Fibroblast of lung (primary cell): ENCODE measurements around the gene DRC3. TPM values are rescaled to one million over a fixed set of nuclear protein-coding genes. Genes with fewer than 3 reads are reported as not detected.

Source experiments
- DNase-seq, 2 donors: peaks; one replicate each; pipeline versions ENCODE4 v3.0.0 to v3.0.0-alpha.2; 2010; ENCODE audit warnings: low read depth in 2 of 2
- H2AFZ ChIP-seq: 2 replicates; pipeline ENCODE4 v1.5.1; 2012; ENCODE audit warnings: low read length, control low read depth, inconsistent platforms
- H3K27ac ChIP-seq: 2 replicates; pipeline ENCODE4 v1.5.1; 2011; ENCODE audit warnings: low read length, control low read depth; ENCODE audit not compliant: insufficient read depth
- H3K27me3 ChIP-seq: 2 replicates; pipeline ENCODE4 v1.5.1; 2011; ENCODE audit warnings: mild to moderate bottlenecking, low read length; ENCODE audit not compliant: control insufficient read depth, insufficient read depth
- H3K36me3 ChIP-seq: 2 replicates; pipeline ENCODE4 v1.5.1; 2011; ENCODE audit warnings: low read length; ENCODE audit not compliant: control insufficient read depth, insufficient read depth
- H3K4me1 ChIP-seq: 2 replicates; pipeline ENCODE4 v1.5.1; 2011; ENCODE audit warnings: low read length; ENCODE audit not compliant: control insufficient read depth, insufficient read depth; ENCODE audit errors: extremely low read depth
- H3K4me2 ChIP-seq: 2 replicates; pipeline ENCODE4 v1.5.1; 2011; ENCODE audit warnings: low read length, control low read depth; ENCODE audit not compliant: insufficient read depth; ENCODE audit errors: extremely low read depth
- H3K4me3 ChIP-seq, 4 experiments: fragments of 200-600 bp in 1 of 4; sonication (generic) in 1 of 4; replicated peaks in 1 of 4; 2 replicates each; pipeline ENCODE4 v1.5.1; 2011 to 2016; ENCODE audit warnings: low read length in 4 of 4, low read depth in 3 of 4, mild to moderate bottlenecking in 3 of 4, control low read depth in 2 of 4, inconsistent platforms in 1 of 4, mixed read lengths in 1 of 4; ENCODE audit not compliant: insufficient read depth in 1 of 4; ENCODE audit errors: control extremely low read depth in 1 of 4
- H3K79me2 ChIP-seq: 2 replicates; pipeline ENCODE4 v1.5.1; 2012; ENCODE audit warnings: mild to moderate bottlenecking, low read length, inconsistent platforms; ENCODE audit not compliant: control insufficient read depth, insufficient read depth
- H3K9ac ChIP-seq: 2 replicates; pipeline ENCODE4 v1.5.1; 2011; ENCODE audit warnings: mild to moderate bottlenecking, low read length, control low read depth; ENCODE audit not compliant: insufficient read depth
- H3K9me3 ChIP-seq: 2 replicates; pipeline ENCODE4 v1.5.1; 2012; ENCODE audit warnings: low read depth, low read length; ENCODE audit not compliant: control insufficient read depth, insufficient read depth
- H4K20me1 ChIP-seq: 2 replicates; pipeline ENCODE4 v1.5.1; 2011; ENCODE audit warnings: low read length; ENCODE audit not compliant: control insufficient read depth, insufficient read depth; ENCODE audit errors: extremely low read depth
- EZH2 ChIP-seq: IDR thresholded peaks from 2 replicates; pipeline ENCODE4 v1.5.1; 2012; ENCODE audit warnings: low read length, control low read depth, mild to moderate bottlenecking; ENCODE audit errors: missing control alignments
- polyA plus RNA-seq, 2 donors: library from polyadenylated mRNA; depleted of rRNA in 1 of 2; stranded (reverse) in 1 of 2; unstranded in 1 of 2; fragments of >200 nt; gene quantifications; 2 replicates each; pipeline ENCODE4 v1.2.1, GENCODE V29; 2011 to 2012; ENCODE audit warnings: missing spikeins in 1 of 2
- total RNA-seq: library from RNA; depleted of rRNA; stranded (reverse); fragments of >200 nt; gene quantifications from 2 replicates; pipeline ENCODE4 v1.2.1, GENCODE V29; 2014
- TF ChIP-seq, protein P1 (sequence below), 2 donors: IDR thresholded peaks in 1 of 2; conservative IDR thresholded peaks in 1 of 2; 1 replicate in 1 of 2; 2 replicates in 1 of 2; pipeline ENCODE4 v1.5.1; 2011 to 2012; ENCODE audit warnings: low read length in 2 of 2, control low read depth in 1 of 2, inconsistent platforms in 1 of 2, low read depth in 1 of 2, mild to moderate bottlenecking in 1 of 2

The DRC3 gene
- total and polyA plus RNA-seq, 2 donors (not counting 1 experiment from before 2014, with no cell fraction given): 0.33 to 0.37 TPM

DNA sequence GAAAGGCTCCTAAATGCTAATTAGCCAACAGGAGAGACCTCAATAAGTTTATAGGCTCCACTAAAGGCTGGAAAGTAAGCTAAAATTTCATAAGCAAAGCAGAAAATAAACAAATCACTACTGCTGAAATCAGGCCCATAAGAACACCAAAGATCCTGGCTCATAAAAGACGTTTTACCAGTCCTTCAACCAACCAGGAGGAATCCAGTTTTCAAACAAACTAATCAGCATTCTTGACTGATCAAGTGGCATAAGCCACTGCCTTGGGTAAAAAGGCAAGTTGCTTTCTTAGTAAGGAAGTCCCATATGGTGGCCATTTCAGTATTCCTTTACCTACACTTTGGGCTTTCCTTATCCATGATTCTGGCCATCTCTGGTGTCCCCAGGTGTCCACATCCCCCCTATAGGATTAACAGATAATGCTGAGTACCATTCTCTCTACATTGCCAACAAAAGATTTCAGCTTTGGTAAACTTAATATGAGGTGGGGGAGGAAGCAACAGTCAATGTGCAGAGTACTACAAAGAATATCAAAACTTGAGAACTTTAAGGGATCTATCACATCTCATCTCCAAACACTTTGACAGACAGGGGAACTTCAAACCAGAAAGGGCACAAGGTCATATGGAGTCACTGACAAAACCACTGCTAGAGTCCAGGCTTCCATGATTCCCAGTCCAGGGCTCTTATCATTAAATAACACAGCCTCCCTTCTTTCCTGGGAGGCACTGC, 1.8 kb upstream of the DRC3 start:
- H3K9ac ChIP-seq: peak overlapping the region; percentile 89
- no peak for TF ChIP-seq EZH2
- TF ChIP-seq, protein P1, sequence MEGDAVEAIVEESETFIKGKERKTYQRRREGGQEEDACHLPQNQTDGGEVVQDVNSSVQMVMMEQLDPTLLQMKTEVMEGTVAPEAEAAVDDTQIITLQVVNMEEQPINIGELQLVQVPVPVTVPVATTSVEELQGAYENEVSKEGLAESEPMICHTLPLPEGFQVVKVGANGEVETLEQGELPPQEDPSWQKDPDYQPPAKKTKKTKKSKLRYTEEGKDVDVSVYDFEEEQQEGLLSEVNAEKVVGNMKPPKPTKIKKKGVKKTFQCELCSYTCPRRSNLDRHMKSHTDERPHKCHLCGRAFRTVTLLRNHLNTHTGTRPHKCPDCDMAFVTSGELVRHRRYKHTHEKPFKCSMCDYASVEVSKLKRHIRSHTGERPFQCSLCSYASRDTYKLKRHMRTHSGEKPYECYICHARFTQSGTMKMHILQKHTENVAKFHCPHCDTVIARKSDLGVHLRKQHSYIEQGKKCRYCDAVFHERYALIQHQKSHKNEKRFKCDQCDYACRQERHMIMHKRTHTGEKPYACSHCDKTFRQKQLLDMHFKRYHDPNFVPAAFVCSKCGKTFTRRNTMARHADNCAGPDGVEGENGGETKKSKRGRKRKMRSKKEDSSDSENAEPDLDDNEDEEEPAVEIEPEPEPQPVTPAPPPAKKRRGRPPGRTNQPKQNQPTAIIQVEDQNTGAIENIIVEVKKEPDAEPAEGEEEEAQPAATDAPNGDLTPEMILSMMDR (conservative IDR thresholded peaks at IDR 0.05 in 1 of 2, IDR thresholded peaks at IDR 0.05 in 1 of 2; ENCODE audit: low read depth in 1 of 2, low read length in 2 of 2): no peak
- no peaks in the 10 kb centered on the region for H3K36me3 ChIP-seq
- H3K27me3 ChIP-seq: no peaks in the 10 kb centered on the region
- H3K79me2 ChIP-seq: peaks cover 41% of the 10 kb centered on the region
- H3K27ac ChIP-seq: peak overlapping the region; percentile 79
- H3K4me2 ChIP-seq: peak overlapping the region; percentile 97
- H4K20me1 ChIP-seq: no peaks in the 10 kb centered on the region
- no peak overlapping the region for H2AFZ ChIP-seq
- DNase-seq: no peak
- no peaks in the 10 kb centered on the region for H3K9me3 ChIP-seq
- peaks cover 4% of the 10 kb centered on the region for H3K4me1 ChIP-seq
- peak overlapping the region; percentile 64 to 89 (median 86) for H3K4me3 ChIP-seq

DNA sequence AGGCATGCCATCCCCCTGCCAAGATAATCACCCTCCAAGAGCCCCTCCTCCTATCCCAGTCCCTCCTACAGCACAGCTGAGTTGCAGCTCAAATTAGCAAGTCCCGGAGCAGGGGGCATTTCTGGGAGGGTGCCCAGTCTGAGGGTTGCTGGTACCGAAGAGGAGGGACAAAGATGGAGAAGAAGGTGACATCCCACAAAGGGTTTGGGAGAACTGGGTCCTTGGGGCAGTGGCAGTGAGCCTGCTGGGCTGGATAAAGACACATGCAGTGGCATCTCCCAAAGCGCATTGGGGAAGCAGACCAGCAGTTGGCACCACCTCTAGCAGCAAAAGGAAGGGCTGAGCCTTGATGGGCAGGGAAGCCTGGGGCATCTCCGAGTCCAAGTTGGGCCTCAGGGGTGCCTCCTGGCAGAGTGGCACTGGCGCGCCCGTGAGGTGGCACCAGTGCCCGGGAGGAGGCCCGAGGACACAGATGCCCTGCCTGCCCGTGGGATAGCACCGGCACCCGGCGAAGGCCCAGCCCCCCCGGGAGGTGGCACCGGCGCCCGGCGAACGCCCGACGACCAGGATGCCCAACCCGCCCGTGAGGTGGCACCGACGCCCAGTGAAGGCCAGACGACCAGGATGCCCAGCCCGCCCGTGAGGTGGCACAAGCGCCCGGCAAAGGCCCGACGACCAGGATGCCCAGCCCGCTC, 1.1 kb upstream of the DRC3 start:
- peaks cover 37% of the 10 kb centered on the region for H3K79me2 ChIP-seq
- H3K27ac ChIP-seq: peak overlapping the region; percentile 79
- no peaks in the 10 kb centered on the region for H4K20me1 ChIP-seq
- no peak for TF ChIP-seq EZH2
- TF ChIP-seq, protein P1 (conservative IDR thresholded peaks at IDR 0.05 in 1 of 2, IDR thresholded peaks at IDR 0.05 in 1 of 2; ENCODE audit: low read depth in 1 of 2, low read length in 2 of 2): no peak
- peaks cover 4% of the 10 kb centered on the region for H3K4me1 ChIP-seq
- peak overlapping the region; percentile 89 for H3K9ac ChIP-seq
- no peaks in the 10 kb centered on the region for H3K9me3 ChIP-seq
- no peak overlapping the region for H2AFZ ChIP-seq
- H3K27me3 ChIP-seq: no peaks in the 10 kb centered on the region
- DNase-seq: peak in 1 of 2 donors; percentile 47
- H3K4me3 ChIP-seq: peak overlapping the region; percentile 64 to 89 (median 86)
- no peaks in the 10 kb centered on the region for H3K36me3 ChIP-seq
- H3K4me2 ChIP-seq: peak overlapping the region; percentile 97

DNA sequence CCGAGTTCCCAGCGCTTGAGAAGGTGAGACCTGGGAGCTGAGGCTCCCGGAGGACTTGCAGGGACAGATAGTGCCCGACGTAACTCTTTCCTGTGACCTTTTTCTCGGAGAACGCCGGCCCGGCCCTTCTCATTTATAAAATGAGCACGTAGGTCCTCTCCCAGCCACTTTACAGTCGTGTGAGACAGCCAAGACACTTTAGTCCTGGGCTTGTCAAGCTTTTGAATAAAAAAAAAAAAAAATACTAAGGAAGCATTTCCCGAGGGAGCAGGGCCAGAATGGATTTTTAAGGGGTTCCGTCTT, 241 bp downstream of the DRC3 start:
- TF ChIP-seq EZH2: no peak
- TF ChIP-seq, protein P1 (conservative IDR thresholded peaks at IDR 0.05 in 1 of 2, IDR thresholded peaks at IDR 0.05 in 1 of 2; ENCODE audit: low read depth in 1 of 2, low read length in 2 of 2): no peak
- Histone ChIP-seq H3K27ac (peak overlapping the region; percentile 49), H3K79me2 (peaks cover 32% of the 10 kb centered on the region), H3K9ac (no peak overlapping the region), H3K4me3 (peak overlapping the region; percentile 44 to 73 (median 63)), H3K36me3 (no peaks in the 10 kb centered on the region), H4K20me1 (no peaks in the 10 kb centered on the region), H2AFZ (peak overlapping the region; percentile 75), H3K4me1 (peaks cover 4% of the 10 kb centered on the region), H3K4me2 (peak overlapping the region; percentile 86), H3K9me3 (no peaks in the 10 kb centered on the region), H3K27me3 (no peaks in the 10 kb centered on the region)
- DNase-seq: no peak
